K562 (cell line): ENCODE data around the gene TTC33. TPM values are rescaled to one million over a fixed set of nuclear protein-coding genes. Genes with fewer than 3 reads are reported as not detected.

ENCODE experiments used
- ATAC-seq: fragments of 200-7000 bp; cut with Tn5 transposase; 3 replicates; pipeline ENCODE4 v1.9.1; 2020; ENCODE audit warnings: moderate library complexity
- BruUV-seq: library from RNA; stranded (reverse); fragments of 400-500 nt; replicated peaks from 2 replicates; lab custom pipeline; 2021; lab: Mats Ljungman, UMichigan
- CTCF ChIA-PET: fragments of 300-600 bp; formaldehyde crosslinking; extraction: SDS; loops from one replicate; lab custom pipeline; 2021; ENCODE audit warnings: low intra/inter-chr PET ratio; lab: Yijun Ruan, JAX
- POLR2A ChIA-PET: fragments of 300-600, 350-650 bp; sonication (Branson Sonifier 250); formaldehyde crosslinking; extraction: SDS; loops from one replicate; lab custom pipeline; 2021; ENCODE audit warnings: antibody characterized with exemption, inconsistent platforms; lab: Yijun Ruan, JAX
- DNase-seq, 4 experiments: peaks; one replicate each; pipeline versions ENCODE4 v3.0.0 to v3.0.0-alpha.2; 2011 to 2018; ENCODE audit warnings: low spot score in 3 of 4, mixed read lengths in 3 of 4; ENCODE audit errors: extremely low read depth in 1 of 4
- FAIRE-seq: peaks from 2 replicates; lab custom pipeline; 2011; peaks lifted over from hg19 to GRCh38; lab: Jason Lieb, UNC
- H2AFZ ChIP-seq: 2 replicates; pipeline ENCODE4 v1.6.0; 2011; ENCODE audit warnings: low read depth, low read length, control low read depth, inconsistent platforms
- H3K27ac ChIP-seq: fragments of 200-600 bp; 3 replicates; pipeline ENCODE4 v1.8.0; 2011; ENCODE audit warnings: low read depth, mild to moderate bottlenecking, control low read depth, inconsistent platforms, low read length, moderate library complexity, mixed read lengths; ENCODE audit errors: extremely low read depth
- H3K27me3 ChIP-seq, 2 experiments: fragments of 300-600 bp in 1 of 2; 2 replicates in 1 of 2; 3 replicates in 1 of 2; pipeline versions ENCODE4 v1.6.0 to v1.8.0; 2011; ENCODE audit warnings: inconsistent platforms in 2 of 2, low read length in 2 of 2, mild to moderate bottlenecking in 1 of 2, mixed read lengths in 1 of 2, moderate library complexity in 1 of 2; ENCODE audit not compliant: control insufficient read depth in 2 of 2, insufficient read depth in 2 of 2
- H3K36me3 ChIP-seq: fragments of 300-600 bp; 3 replicates; pipeline ENCODE4 v1.8.0; 2011; ENCODE audit warnings: mild to moderate bottlenecking, low read length, inconsistent platforms; ENCODE audit not compliant: control insufficient read depth, insufficient read depth
- H3K4me1 ChIP-seq, 2 experiments: fragments of 200-600 bp in 1 of 2; replicated peaks in 1 of 2; 2 replicates in 1 of 2; 3 replicates in 1 of 2; pipeline versions ENCODE4 v1.5.1 to v1.8.0; 2011; ENCODE audit warnings: inconsistent platforms in 2 of 2, low read length in 2 of 2, mild to moderate bottlenecking in 1 of 2, mixed read lengths in 1 of 2, moderate library complexity in 1 of 2; ENCODE audit not compliant: control insufficient read depth in 2 of 2, insufficient read depth in 2 of 2
- H3K4me2 ChIP-seq: 2 replicates; pipeline ENCODE4 v1.6.1; 2011; ENCODE audit warnings: low read length, control low read depth, inconsistent platforms, mixed read lengths; ENCODE audit not compliant: insufficient read depth
- H3K4me3 ChIP-seq: fragments of 200-600 bp; sonication (generic), shearing (Covaris generic); 2 replicates; pipeline ENCODE4 v1.5.1; 2016; ENCODE audit warnings: control low read depth, inconsistent platforms
- H3K79me2 ChIP-seq: fragments of 200-600 bp; 3 replicates; pipeline ENCODE4 v1.8.0; 2011; ENCODE audit warnings: low read length, inconsistent platforms; ENCODE audit not compliant: control insufficient read depth, insufficient read depth
- H3K9ac ChIP-seq, 2 experiments: 2 replicates each; pipeline versions ENCODE4 v1.6.0 to v1.6.1; 2011; ENCODE audit warnings: low read depth in 2 of 2, low read length in 2 of 2, control low read depth in 1 of 2, inconsistent platforms in 1 of 2, mild to moderate bottlenecking in 1 of 2, mixed read lengths in 1 of 2; ENCODE audit not compliant: insufficient read depth in 1 of 2
- H3K9me1 ChIP-seq: one replicate; pipeline ENCODE4 v1.6.0; 2011; ENCODE audit warnings: inconsistent platforms, mild to moderate bottlenecking, low read length, moderate library complexity; ENCODE audit not compliant: control insufficient read depth, insufficient read depth
- H3K9me3 ChIP-seq: replicated peaks from 2 replicates; pipeline ENCODE4 v1.5.1; 2011; ENCODE audit warnings: low read depth, low read length, inconsistent platforms; ENCODE audit not compliant: control insufficient read depth, insufficient read depth
- H4K20me1 ChIP-seq: replicated peaks from 2 replicates; pipeline ENCODE4 v1.6.1; 2011; ENCODE audit warnings: low read length, inconsistent platforms, mixed read lengths; ENCODE audit not compliant: control insufficient read depth, insufficient read depth
- ARID2 ChIP-seq: fragments of 450-650 bp; IDR thresholded peaks from 2 replicates; pipeline ENCODE4 v1.6.1; 2017; ENCODE audit warnings: antibody characterized with exemption, mild to moderate bottlenecking
- ARID3A ChIP-seq: IDR thresholded peaks from 2 replicates; pipeline ENCODE4 v1.6.1; 2012; ENCODE audit warnings: low read depth, low read length, improper control_type of control experiment, borderline replicate concordance
- CAMTA2 ChIP-seq: fragments of 250-450 bp; sonication (Bioruptor Pico); conservative IDR thresholded peaks from 2 replicates; pipeline ENCODE4 v1.5.1; 2022
- CBFA2T3 ChIP-seq: fragments of 450-650 bp; IDR thresholded peaks from 2 replicates; pipeline ENCODE4 v1.6.1; 2017
- CREB1 ChIP-seq, 2 experiments: sonication (generic) in 1 of 2; formaldehyde crosslinking in 1 of 2; IDR thresholded peaks; 2 replicates each; pipeline versions ENCODE4 v1.6.1 to v1.8.0; 2012 to 2022; ENCODE audit warnings: inconsistent platforms in 1 of 2, mild to moderate bottlenecking in 1 of 2, missing genetic modification reagents in 1 of 2, moderate library complexity in 1 of 2
- HBP1 ChIP-seq: fragments of 450-650 bp; formaldehyde crosslinking; IDR thresholded peaks from 2 replicates; pipeline ENCODE4 v1.4.0; 2022; ENCODE audit warnings: missing genetic modification characterization
- HDAC1 ChIP-seq, 2 experiments: fragments of 450-650 bp; IDR thresholded peaks; 2 replicates each; pipeline ENCODE4 v1.6.1; 2016 to 2017; ENCODE audit warnings: inconsistent platforms in 1 of 2, mild to moderate bottlenecking in 1 of 2, moderate library complexity in 1 of 2
- HMGN3 ChIP-seq: IDR thresholded peaks from 2 replicates; pipeline ENCODE4 v1.6.1; 2011; ENCODE audit warnings: borderline replicate concordance, low read depth, mild to moderate bottlenecking, mixed read lengths, low read length; ENCODE audit not compliant: insufficient read length; ENCODE audit errors: extremely low read depth
- HMGXB4 ChIP-seq: sonication (generic); formaldehyde crosslinking; IDR thresholded peaks from 2 replicates; pipeline ENCODE4 v1.8.1; 2023; ENCODE audit warnings: mild to moderate bottlenecking, missing genetic modification reagents
- ILF3 ChIP-seq: fragments of 450-650 bp; IDR thresholded peaks from 2 replicates; pipeline ENCODE4 v1.6.1; 2018; ENCODE audit warnings: antibody characterized with exemption, mild to moderate bottlenecking, moderate library complexity, borderline replicate concordance
- NBN ChIP-seq: fragments of 450-650 bp; IDR thresholded peaks from 2 replicates; pipeline ENCODE4 v1.6.1; 2016; ENCODE audit warnings: low read depth, mild to moderate bottlenecking
- RBFOX2 ChIP-seq: fragments of 200-400 bp; formaldehyde crosslinking; IDR thresholded peaks from 2 replicates; pipeline ENCODE4 v1.6.1; 2017; ENCODE audit warnings: low read depth, mild to moderate bottlenecking, low read length, moderate library complexity
- SNRNP70 ChIP-seq: fragments of 200-400 bp; formaldehyde crosslinking; optimal IDR thresholded peaks from 2 replicates; pipeline ENCODE3; 2017; ENCODE audit warnings: low read depth, low read length
- TAF9B ChIP-seq: fragments of 450-650 bp; IDR thresholded peaks from 2 replicates; pipeline ENCODE4 v1.6.1; 2018; ENCODE audit warnings: mild to moderate bottlenecking; ENCODE audit not compliant: partially characterized antibody
- WGBS: fragments of 100-300 bp; shearing (Covaris generic); methylation state at CpG from one replicate; pipeline ENCODE4 v1.1.6; 2016; ENCODE audit warnings: low coverage, mixed read lengths; ENCODE audit not compliant: insufficient coverage; ENCODE audit errors: missing lambda C conversion rate; 5-methylcytosine and 5-hydroxymethylcytosine counted together
- in situ Hi-C: fragments of 300-500 bp; cut with MboI; formaldehyde crosslinking; loops from 4 replicates; pipeline ENCODE4 v1.15.0; 2018; ENCODE audit warnings: inconsistent platforms, mixed read lengths
- intact Hi-C: fragments of 100-400 bp; cut with micrococcal nuclease; formaldehyde crosslinking; loops from 2 replicates; pipeline ENCODE4 v1.14.2; 2022
- polyA plus RNA-seq, 8 experiments: library from polyadenylated mRNA; depleted of rRNA in 4 of 8; stranded (reverse) in 5 of 8; unstranded in 3 of 8; fragments of >200 nt; fragmentation: Nextera tagmentation in 2 of 8; fragmentation: Illumina TruSeq in 1 of 8; extraction: Ambion mirVana in 2 of 8; extraction: Trizol in 1 of 8; gene quantifications; 2 replicates each; pipeline versions ENCODE4 v1.2.1 to v1.2.3, GENCODE V29; 2011 to 2014; ENCODE audit warnings: inconsistent platforms in 1 of 8, missing spikeins in 1 of 8
- total RNA-seq, 7 experiments: library from RNA; depleted of rRNA in 6 of 7; stranded (reverse); fragments of >200 nt in 6 of 7; fragmentation: Illumina TruSeq in 2 of 7; extraction: Trizol in 2 of 7; gene quantifications; 2 replicates each; pipeline versions ENCODE4 v1.2.1 to v1.2.3, GENCODE V29; 2011 to 2021; ENCODE audit warnings: low replicate concordance in 1 of 7

TTC33 gene
- total and polyA plus RNA-seq, 9 of the 15 experiments (the other 6 are each of a cell fraction or from before 2014, with no cell fraction given), result 11.5 to 24.9 (median 21.1) TPM

- TF ChIP-seq HMGN3, result no peak
- TF ChIP-seq CREB1 (IDR thresholded peaks at IDR 0.05), result no peak; the same call in 1 of the 2 replicates
- TF ChIP-seq CREB1 (CRISPR knock-in tag; IDR thresholded peaks at IDR 0.05), result no peak
- TF ChIP-seq, all 486 proteins: peak for 154
Measured at GRCh38 chr5:40801771-40802562, 46.2 kb upstream of the TTC33 start (continued).

GRCh38 chr5:40799258-40799657 is 43.5 kb upstream of the TTC33 start:
- Histone ChIP-seq H3K36me3 (peaks cover 13% of the 10 kb centered on the region; the same call in 2 of the 3 replicates), H3K4me1 (peaks cover 35 to 38% of the 10 kb centered on the region in 2 experiments), H3K4me3 (peak overlapping the region; percentile 94), H3K9me3 (no peaks in the 10 kb centered on the region), H3K9me1 (no peaks in the 10 kb centered on the region), H2AFZ (peak overlapping the region; percentile 92), H3K27ac (peak overlapping the region; percentile 70), H4K20me1 (peaks cover 4% of the 10 kb centered on the region), H3K9ac (peak overlapping the region in 1 of 2 experiments; percentile 72; a peak in 3 of 4 replicates), H3K4me2 (peak overlapping the region; percentile 84), H3K27me3 (no peaks in the 10 kb centered on the region), H3K79me2 (peaks cover 58% of the 10 kb centered on the region)
- intact Hi-C loops, result no loop called here
- in situ Hi-C loops, result no loop called here
- POLR2A ChIA-PET, result interaction anchor here (1.0 to 1.7 kb wide), 2 partner anchors 12 to 30 kb away, joined by 3 to 6 read pairs; no protein-coding TSS in a partner anchor
- BruUV-seq, result TSS peak; percentile 78
- no peak for ATAC-seq
- peak; percentile 6 for FAIRE-seq
- CTCF ChIA-PET, result interaction anchor here (0.6 kb wide), 1 partner anchor 1056 kb away, joined by 3 read pairs; no protein-coding TSS in a partner anchor
- 0% methylated on average over 1 of the region's 1 CpG for WGBS
- DNase-seq, result peak in 1 of 4 experiments; percentile 48
- TF ChIP-seq ILF3 (0 out of 2 replicates have a peak, but pooled peaks have one; percentile 1), ARID3A (0 out of 2 replicates have a peak, but pooled peaks have one; percentile 19), CAMTA2 (0 out of 2 replicates have a peak, but pooled peaks have one; percentile 45), ARID2 (0 out of 2 replicates have a peak, but pooled peaks have one; percentile 25), NBN (peak; percentile 34; the same call in 1 of the 2 replicates), HMGXB4 (CRISPR knock-in tag) (no peak), HBP1 (CRISPR knock-in tag) (no peak), CBFA2T3 (0 out of 2 replicates have a peak, but pooled peaks have one; percentile 22), HDAC1 (IDR thresholded peaks at IDR 0.05) (peak; percentile 39 to 56; a peak in 1 of 4 replicates), SNRNP70 (no peak), RBFOX2 (no peak), TAF9B (peak; percentile 2)
